Smooth muscle cell of the brain vasculature (primary cell): ENCODE measurements around the gene NCAM1.

Experiments used
- DNase-seq: peaks from one replicate; pipeline ENCODE4 v3.0.0-alpha.2; 2012; ENCODE audit warnings: low read depth, low spot score

The NCAM1 gene

GRCh38 chr11:113167599-113167998, 206.4 kb downstream of the NCAM1 start:
- no peak for DNase-seq

GRCh38 chr11:113168354-113169342, 207.4 kb downstream of the NCAM1 start:
- no peak for DNase-seq

GRCh38 chr11:113172382-113172951, 211.2 kb downstream of the NCAM1 start:
- no peak for DNase-seq

DNA sequence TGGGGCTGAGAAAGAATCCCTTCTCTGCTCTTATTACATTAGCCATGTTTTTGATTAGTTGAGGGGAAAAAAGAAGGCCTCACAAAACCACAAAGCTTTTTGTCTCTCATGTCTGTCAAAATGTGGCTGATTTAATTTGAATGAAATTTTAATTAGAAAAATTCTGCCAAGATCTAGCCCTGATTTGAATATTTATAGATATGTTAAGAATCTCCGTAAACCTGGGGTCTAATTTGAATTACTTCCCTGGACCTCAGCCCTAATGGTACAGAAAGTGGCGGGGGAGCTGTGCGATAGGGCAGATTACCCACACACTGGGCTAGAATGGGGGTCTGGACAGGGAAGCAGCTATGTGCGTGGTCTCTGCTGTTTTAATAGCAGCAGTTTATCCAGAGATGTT, 211.9 kb downstream of the NCAM1 start:
- no peak for DNase-seq

GRCh38 chr11:113174882-113175281, 213.7 kb downstream of the NCAM1 start:
- DNase-seq, result no peak

DNA sequence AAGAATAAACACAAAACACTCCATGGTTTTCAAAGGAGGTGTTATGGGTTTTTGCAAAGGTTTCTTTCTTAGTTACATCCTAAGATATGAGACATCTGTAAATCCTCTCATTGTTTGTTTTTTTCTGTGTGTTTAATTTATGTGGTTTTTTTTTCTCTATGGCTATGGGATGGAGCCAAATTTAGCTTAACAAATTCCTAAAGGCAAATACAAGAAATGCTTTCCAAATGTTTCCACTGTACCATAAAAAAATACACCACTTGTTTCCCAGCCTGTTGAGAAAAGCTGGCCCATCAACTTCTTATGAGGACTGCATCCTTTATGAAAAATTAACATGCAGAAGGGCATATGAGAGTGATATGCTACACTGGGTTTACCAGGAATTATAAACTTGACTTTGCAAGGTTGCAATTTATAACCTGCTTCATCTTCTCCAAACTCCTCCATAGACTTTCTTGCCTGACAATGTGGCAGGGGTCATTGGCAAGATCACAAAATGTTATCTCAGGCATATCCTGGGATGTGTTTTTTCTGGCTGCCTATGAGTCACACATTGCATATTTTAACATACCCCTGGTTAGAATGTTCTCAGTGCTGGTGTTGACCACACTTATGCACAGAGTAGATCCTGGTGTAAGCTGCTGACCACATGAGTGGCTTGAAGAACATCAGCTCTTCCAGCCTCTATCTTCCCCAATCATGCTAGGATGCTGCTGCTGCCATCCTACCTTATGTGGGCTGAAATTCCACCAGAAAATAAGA, 215.6 kb downstream of the NCAM1 start:
- no peak for DNase-seq

GRCh38 chr11:113177671-113178070, 216.5 kb downstream of the NCAM1 start:
- no peak for DNase-seq

DNA sequence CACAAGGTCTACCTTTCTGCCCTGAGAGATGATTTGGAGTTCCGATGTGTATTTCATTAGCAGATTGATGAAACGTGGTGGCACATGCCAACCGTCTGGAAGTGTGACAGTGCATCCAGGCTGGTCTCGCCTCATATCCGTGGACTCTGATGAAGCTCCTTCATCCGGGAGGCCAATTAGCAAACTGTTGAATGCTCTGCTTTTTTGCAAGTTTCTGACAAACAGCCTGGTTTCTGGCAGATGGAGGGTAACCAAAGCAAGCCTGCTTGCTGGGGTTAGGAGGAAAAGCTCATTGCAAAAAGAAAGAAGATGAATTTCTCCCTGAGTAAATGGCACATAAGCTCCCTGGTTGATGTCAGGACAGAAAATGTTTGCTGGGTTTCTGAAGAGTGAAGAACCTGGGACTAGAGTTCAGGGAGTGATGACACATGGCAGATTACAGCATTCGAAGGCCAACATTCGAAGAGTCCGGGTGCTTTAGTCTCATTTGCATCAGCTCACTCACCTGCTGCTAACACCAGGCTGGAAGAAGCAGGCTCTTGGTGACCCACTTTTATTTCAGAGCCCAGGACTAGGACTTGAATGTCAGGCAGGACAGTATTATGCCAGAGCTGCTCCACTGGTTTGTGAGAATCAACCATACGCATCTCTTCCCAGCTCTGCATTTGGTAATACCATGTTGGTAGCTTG, 217.3 kb downstream of the NCAM1 start:
- no peak for DNase-seq

DNA sequence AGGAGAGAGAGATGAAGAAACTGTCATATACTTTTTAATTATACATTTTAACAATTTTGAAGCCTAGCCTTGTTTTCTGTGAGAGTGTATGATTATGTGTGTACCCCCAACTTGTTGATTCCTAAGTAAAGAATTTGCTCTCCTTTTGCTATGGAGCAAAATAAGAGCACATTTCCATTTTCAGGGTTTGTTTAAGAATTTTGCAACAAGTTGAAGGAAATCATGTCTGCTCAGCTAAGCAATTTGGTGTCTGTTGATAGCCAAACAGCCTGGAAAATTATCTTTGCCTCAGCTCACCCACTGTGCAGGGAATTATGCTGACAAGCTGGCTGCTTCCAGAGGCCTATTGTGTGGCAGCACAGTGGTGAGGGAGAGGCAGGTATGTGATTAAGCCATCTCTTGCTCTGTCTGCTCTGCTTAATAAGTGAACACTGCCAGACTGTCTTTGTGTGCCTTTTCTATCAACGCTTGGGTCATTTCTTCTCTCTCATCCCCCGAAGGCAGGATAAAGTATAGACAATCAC, 218.0 kb downstream of the NCAM1 start:
- DNase-seq, result no peak

- DNase-seq, result no peak
Measured at GRCh38 chr11:113181094-113181493, 219.9 kb downstream of the NCAM1 start.

GRCh38 chr11:113182288-113182687, 221.1 kb downstream of the NCAM1 start:
- DNase-seq, result no peak

GRCh38 chr11:113184498-113184897, 223.3 kb downstream of the NCAM1 start:
- no peak for DNase-seq

DNA sequence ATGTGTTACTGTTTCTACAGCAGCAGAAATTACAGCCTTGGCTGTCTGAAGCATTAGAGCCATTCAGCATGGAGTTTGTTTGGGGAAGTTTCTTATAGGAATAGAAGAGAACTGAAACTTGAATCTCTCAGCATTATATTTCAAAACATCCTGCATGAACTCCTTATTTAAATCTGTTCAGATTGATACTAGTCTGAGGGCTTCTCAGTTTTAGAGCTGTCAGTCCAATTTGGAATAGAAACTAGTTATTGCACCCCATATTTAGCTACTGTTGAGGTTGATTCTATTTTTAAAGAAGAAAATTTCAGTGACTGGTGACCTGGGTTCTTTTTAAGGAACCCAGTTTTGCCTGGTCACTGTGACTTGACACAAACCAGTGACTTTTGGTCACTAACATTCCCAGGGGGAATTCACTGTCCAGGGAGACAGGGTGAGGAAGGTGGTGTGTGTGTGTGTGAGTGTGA, 227.2 kb downstream of the NCAM1 start:
- DNase-seq, result no peak

DNA sequence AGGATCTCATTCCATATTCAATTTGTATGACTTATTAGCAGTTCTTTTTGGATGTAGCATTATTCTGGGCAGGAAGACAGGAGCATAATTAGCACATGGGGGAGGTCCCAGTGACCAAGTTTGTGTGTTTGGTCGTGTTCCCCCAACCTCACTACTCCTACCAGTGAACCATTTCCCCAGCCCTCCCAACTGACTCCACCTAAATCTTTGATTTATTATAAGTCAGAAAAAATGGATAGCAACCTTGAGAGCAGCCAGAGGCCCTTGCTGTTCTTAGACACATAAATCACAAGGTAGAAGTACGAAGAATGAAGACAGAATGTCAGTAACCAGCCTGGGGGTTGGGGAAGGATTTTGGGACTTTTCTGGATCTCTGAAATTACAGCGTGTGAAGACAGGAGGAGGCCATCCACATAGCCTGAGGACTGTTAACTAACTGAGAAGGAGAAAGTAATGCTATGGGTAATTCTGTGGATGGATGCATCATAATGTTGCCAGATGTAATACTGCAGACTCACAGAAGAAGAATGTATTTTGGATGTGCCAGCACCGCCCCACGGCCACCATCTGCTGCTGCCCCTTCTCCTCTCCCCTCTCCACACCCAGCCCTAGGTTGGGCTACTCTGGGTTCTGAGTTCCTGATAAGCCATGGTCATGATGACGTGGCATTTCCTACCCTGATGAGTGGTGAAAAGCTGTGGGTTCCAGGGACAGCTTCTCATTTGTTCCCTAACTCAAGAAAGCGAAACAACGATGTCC, 228.9 kb downstream of the NCAM1 start:
- no peak for DNase-seq

DNA sequence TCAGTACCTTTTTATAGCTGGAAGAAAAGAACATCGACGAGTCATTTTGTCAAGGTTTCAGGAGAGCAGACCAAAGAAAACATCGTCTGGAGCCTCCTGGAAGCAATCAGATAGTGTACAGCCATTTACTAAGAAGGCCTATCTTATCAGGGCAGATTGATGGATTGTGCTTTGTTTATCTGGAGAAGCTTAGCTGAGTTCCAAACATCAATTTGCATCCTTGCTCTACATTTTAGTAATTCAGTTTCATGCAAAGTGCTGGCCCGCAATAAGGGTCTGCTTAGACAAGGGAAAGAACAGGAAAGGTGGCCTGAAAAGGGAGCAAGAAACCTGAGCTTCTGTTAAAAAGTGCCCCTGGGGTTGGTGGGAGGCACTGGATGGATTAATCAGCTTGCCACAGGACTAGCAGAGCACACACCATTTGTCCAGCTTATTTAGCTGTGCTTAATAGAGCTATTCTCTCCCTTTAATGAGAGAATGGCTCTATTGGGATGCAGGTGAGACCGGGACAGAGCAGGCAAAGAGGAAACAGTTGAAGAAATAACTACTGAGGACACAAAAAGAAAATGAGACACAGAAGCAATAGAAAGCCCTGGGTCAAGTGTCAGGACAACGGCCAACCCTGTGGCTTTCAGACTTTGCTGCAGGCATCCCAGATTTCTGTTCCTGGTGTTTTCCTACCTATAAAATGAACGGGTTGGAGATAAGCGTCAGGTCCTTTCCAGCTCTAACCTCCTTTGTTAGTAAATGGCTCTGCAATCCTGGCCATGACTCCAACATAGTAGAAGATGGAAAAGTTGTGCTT, 231.1 kb downstream of the NCAM1 start:
- no peak for DNase-seq

DNA sequence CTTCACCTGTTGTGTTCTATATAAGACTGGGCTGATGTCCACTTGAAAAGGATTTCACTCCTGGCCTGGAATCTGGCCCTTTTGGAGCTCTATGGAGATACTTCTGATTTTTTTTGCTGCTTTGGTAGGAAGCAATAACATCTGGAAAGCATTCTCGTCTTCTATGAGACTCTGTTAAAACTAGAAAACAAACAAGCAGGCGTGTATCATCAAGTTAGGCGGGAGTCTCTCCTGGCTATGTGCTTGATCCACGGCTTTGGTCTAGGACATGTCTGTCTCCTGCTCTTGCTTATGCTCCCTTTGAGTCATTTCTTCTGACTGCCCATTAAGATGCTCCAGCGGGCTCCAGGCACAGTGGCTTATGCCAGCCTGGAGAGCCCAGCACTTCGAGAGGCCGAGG, 231.8 kb downstream of the NCAM1 start:
- DNase-seq, result no peak

DNA sequence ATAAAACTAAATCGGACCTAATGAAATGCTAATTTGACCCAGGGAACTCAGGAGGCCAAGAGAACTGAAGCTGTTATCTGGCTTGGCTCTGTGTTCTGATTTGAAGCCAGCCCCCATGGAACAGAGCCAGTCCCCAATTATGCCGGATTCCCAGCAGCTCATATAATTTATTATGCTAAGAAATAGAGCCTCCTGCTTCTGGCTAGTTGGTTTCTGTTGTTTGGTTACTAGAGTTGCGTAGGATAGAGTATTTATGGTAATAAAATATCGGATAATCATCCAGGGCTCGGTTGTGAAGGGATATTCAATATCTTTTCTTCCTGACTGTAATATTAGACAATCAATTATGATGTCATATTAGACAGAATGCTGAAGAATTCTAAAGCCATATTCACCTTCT, 232.7 kb downstream of the NCAM1 start:
- no peak for DNase-seq

DNA sequence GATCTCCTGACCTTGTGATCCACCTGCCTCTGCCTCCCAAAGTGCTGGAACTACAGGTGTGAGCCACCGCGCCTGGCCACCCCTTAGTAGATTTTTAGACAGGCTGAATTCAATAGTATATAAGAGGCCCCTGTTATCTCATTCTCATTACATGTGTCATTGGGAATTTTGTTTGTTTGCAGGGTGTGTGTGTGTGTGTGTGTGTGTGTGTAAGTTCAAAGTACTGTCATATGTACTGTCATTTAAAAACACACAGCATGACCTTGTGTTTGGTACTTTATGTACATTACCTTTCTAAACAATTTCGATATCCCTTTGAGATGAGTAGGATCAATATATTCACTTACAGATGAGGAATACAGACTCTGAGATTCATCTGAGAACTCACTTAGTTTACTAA, 234.5 kb downstream of the NCAM1 start:
- DNase-seq, result no peak

DNA sequence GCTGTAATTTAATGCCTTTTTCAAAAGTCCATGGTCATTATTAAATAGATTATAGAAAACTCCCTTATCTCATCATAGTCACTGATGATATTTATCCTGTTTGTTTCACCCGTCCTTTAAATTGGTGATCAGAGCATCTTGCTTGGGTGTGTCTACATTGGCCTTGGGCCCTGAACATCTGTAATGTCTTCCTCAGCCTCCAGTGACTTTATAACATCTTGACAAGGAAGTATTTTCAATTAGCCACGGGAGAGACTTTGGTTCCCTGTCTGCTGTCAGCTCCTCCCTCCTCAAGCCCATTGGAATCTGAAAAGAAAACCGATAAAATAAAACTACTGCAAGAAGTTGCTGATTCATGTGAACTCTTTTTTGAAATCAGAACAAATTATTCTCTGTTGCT, 236.2 kb downstream of the NCAM1 start:
- DNase-seq, result no peak
